Measurements from ENCODE around the gene GDF10.

GRCh38 chr10:47253651-47254375 is 46.2 kb upstream of the GDF10 start:
- no peak for TF ChIP-seq CTCF (IDR thresholded peaks at IDR 0.05; ENCODE audit: low read depth, low read length)
- TF ChIP-seq EZH2phosphoT487 (IDR thresholded peaks at IDR 0.05; ENCODE audit: low read depth), result no peak

Data from OCI-LY3 (cell line).